GM12878 (cell line): ENCODE measurements around the gene AUNIP. TPM values are rescaled to one million over a fixed set of nuclear protein-coding genes. Genes with fewer than 3 reads are reported as not detected.

Experiments used
- BRCA1 ChIP-seq: IDR thresholded peaks from 2 replicates; pipeline ENCODE4 v1.6.1; 2011; ENCODE audit warnings: low read depth, low read length, improper control_type of control experiment
- CBFB ChIP-seq: IDR thresholded peaks from 2 replicates; pipeline ENCODE4 v1.6.1; 2016; ENCODE audit warnings: antibody characterized with exemption, low read depth
- CBX3 ChIP-seq: fragments of 200-600 bp; sonication (generic); IDR thresholded peaks from 2 replicates; pipeline ENCODE4 v1.6.1; 2016; ENCODE audit warnings: low read depth, borderline replicate concordance
- CBX5 ChIP-seq: sonication (generic); IDR thresholded peaks from 2 replicates; pipeline ENCODE4 v1.6.1; 2016; ENCODE audit warnings: low read depth, moderate library complexity, mild to moderate bottlenecking, inconsistent platforms
- CEBPZ ChIP-seq: fragments of 150-350 bp; IDR thresholded peaks from 2 replicates; pipeline ENCODE4 v1.6.1; 2016; ENCODE audit warnings: low read depth, low read length
- CHD1 ChIP-seq: IDR thresholded peaks from 2 replicates; pipeline ENCODE4 v1.6.1; 2012; ENCODE audit warnings: low read depth, low read length, improper control_type of control experiment
- CTCF ChIP-seq, 3 experiments: IDR thresholded peaks in 2 of 3; conservative IDR thresholded peaks in 1 of 3; 2 replicates each; pipeline ENCODE4 v1.5.1; 2011; ENCODE audit warnings: low read depth in 3 of 3, low read length in 3 of 3, mild to moderate bottlenecking in 3 of 3, control low read depth in 2 of 3, moderate library complexity in 2 of 3, inconsistent platforms in 1 of 3, mixed read lengths in 1 of 3; ENCODE audit not compliant: control insufficient read depth in 2 of 3, insufficient read depth in 1 of 3; ENCODE audit errors: extremely low read depth in 1 of 3
- DPF2 ChIP-seq: fragments of 450-650 bp; IDR thresholded peaks from 2 replicates; pipeline ENCODE4 v1.6.1; 2017; ENCODE audit warnings: mild to moderate bottlenecking
- ESRRA ChIP-seq: IDR thresholded peaks from 2 replicates; pipeline ENCODE4 v1.6.1; 2012; ENCODE audit warnings: mild to moderate bottlenecking, low read length, improper control_type of control experiment
- FOS ChIP-seq: IDR thresholded peaks from 3 replicates; pipeline ENCODE4 v1.6.1; 2011; ENCODE audit warnings: borderline replicate concordance; ENCODE audit not compliant: insufficient read length; ENCODE audit errors: extremely low read depth
- GABPA ChIP-seq: IDR thresholded peaks from 2 replicates; pipeline ENCODE4 v1.6.1; 2014; ENCODE audit warnings: antibody characterized with exemption, low read depth, mild to moderate bottlenecking, inconsistent platforms
- HCFC1 ChIP-seq: fragments of 150-350 bp; IDR thresholded peaks from 2 replicates; pipeline ENCODE4 v1.6.1; 2014; ENCODE audit warnings: low read length
- IRF4 ChIP-seq: IDR thresholded peaks from 2 replicates; pipeline ENCODE4 v1.6.1; 2011; ENCODE audit warnings: low read depth, low read length
- KAT2A ChIP-seq: conservative IDR thresholded peaks from 2 replicates; pipeline ENCODE4 v1.6.1; 2011; ENCODE audit warnings: low read depth, low read length; ENCODE audit not compliant: control insufficient read depth
- KDM1A ChIP-seq: fragments of 200-600 bp; sonication (generic); IDR thresholded peaks from 2 replicates; pipeline ENCODE4 v1.6.1; 2016; ENCODE audit warnings: borderline replicate concordance
- MAX ChIP-seq: IDR thresholded peaks from 2 replicates; pipeline ENCODE4 v1.6.1; 2012; ENCODE audit warnings: low read depth, low read length, improper control_type of control experiment
- MEF2A ChIP-seq: IDR thresholded peaks from 2 replicates; pipeline ENCODE4 v1.6.1; 2011; ENCODE audit warnings: low read depth, mild to moderate bottlenecking, low read length, moderate library complexity; ENCODE audit not compliant: insufficient read depth
- MEF2B ChIP-seq: fragments of 450-650 bp; IDR thresholded peaks from 2 replicates; pipeline ENCODE4 v1.6.1; 2018; ENCODE audit warnings: mild to moderate bottlenecking, moderate library complexity; ENCODE audit not compliant: partially characterized antibody, poor library complexity, severe bottlenecking
- PML ChIP-seq: IDR thresholded peaks from 2 replicates; pipeline ENCODE4 v1.6.1; 2012; ENCODE audit warnings: low read length, inconsistent platforms
- RAD51 ChIP-seq: fragments of 450-650 bp; IDR thresholded peaks from 2 replicates; pipeline ENCODE4 v1.6.1; 2016; ENCODE audit warnings: moderate library complexity, mild to moderate bottlenecking, inconsistent platforms
- RCOR1 ChIP-seq: conservative IDR thresholded peaks from 2 replicates; pipeline ENCODE4 v1.6.1; 2012; ENCODE audit warnings: low read depth, low read length, improper control_type of control experiment
- SIX5 ChIP-seq: IDR thresholded peaks from 2 replicates; pipeline ENCODE4 v1.6.1; 2011; ENCODE audit warnings: mild to moderate bottlenecking, low read depth, low read length, moderate library complexity; ENCODE audit not compliant: severe bottlenecking
- SMAD5 ChIP-seq: IDR thresholded peaks from 2 replicates; pipeline ENCODE4 v1.6.1; 2016; ENCODE audit warnings: antibody characterized with exemption, low read depth
- SMARCA5 ChIP-seq: fragments of 450-650 bp; IDR thresholded peaks from 2 replicates; pipeline ENCODE4 v1.6.1; 2017; ENCODE audit warnings: mild to moderate bottlenecking
- SMC3 ChIP-seq: IDR thresholded peaks from 2 replicates; pipeline ENCODE4 v1.6.1; 2011; ENCODE audit warnings: low read length, improper control_type of control experiment, borderline replicate concordance
- SREBF1 ChIP-seq: IDR thresholded peaks from 2 replicates; pipeline ENCODE4 v1.6.1; 2012; ENCODE audit warnings: mild to moderate bottlenecking, low read length
- SRF ChIP-seq, 2 experiments: IDR thresholded peaks; 2 replicates each; pipeline ENCODE4 v1.6.1; 2011; ENCODE audit warnings: low read depth in 2 of 2, low read length in 2 of 2, mild to moderate bottlenecking in 1 of 2, moderate library complexity in 1 of 2
- TAF1 ChIP-seq: IDR thresholded peaks from 2 replicates; pipeline ENCODE4 v1.6.1; 2011; ENCODE audit warnings: mild to moderate bottlenecking, low read depth, low read length, borderline replicate concordance
- ZNF217 ChIP-seq: fragments of 450-650 bp; IDR thresholded peaks from 2 replicates; pipeline ENCODE4 v1.6.1; 2017; ENCODE audit warnings: antibody characterized with exemption, mild to moderate bottlenecking
- polyA plus RNA-seq, 11 experiments: library from polyadenylated mRNA; depleted of rRNA in 4 of 11; unstranded in 6 of 11; stranded (reverse) in 5 of 11; fragments of >200 nt; fragmentation: Nextera tagmentation in 4 of 11; fragmentation: Illumina TruSeq in 1 of 11; extraction: Ambion mirVana in 4 of 11; extraction: Trizol in 1 of 11; gene quantifications; 1 replicate in 1 of 11; 2 replicates in 10 of 11; pipeline versions ENCODE4 v1.2.1 to v1.2.3, GENCODE V29; 2011 to 2016; ENCODE audit warnings: inconsistent platforms in 2 of 11, missing spikeins in 2 of 11, low read depth in 1 of 11
- total RNA-seq, 4 experiments: library from RNA; depleted of rRNA in 3 of 4; stranded (reverse); fragments of >200 nt in 3 of 4; fragmentation: Illumina TruSeq in 1 of 4; extraction: Trizol in 1 of 4; gene quantifications; 2 replicates each; pipeline versions ENCODE4 v1.2.1 to v1.2.3, GENCODE V29; 2013 to 2021

AUNIP gene
- total and polyA plus RNA-seq, 10 of the 15 experiments (the other 5 are each of a cell fraction or from before 2014, with no cell fraction given): 3.9 to 20.0 (median 12.7) TPM

- TF ChIP-seq CEBPZ (no peak), TAF1 (peak; percentile 69; the same call in 1 of the 2 replicates), MEF2B (no peak), SREBF1 (no peak), MEF2A (no peak), CHD1 (no peak), ESRRA (no peak), HCFC1 (no peak), PML (no peak), IRF4 (no peak), SMAD5 (peak; percentile 52; the same call in 1 of the 2 replicates), KAT2A (no peak), KDM1A (no peak), RCOR1 (no peak; the same call in 1 of the 2 replicates), SIX5 (no peak), CBX5 (no peak), CBX3 (no peak), ZNF217 (no peak), BRCA1 (peak; percentile 77), MAX (no peak), FOS (no peak), RAD51 (no peak), GABPA (peak; percentile 81), SMARCA5 (no peak), SMC3 (no peak), CTCF (IDR thresholded peaks at IDR 0.05 in 2 of 3, conservative IDR thresholded peaks at IDR 0.05 in 1 of 3; ENCODE audit: control insufficient read depth in 2 of 3, extremely low read depth in 1 of 3, insufficient read depth in 1 of 3, low read depth in 3 of 3, low read length in 3 of 3) (no peak), DPF2 (no peak), CBFB (peak; percentile 73; the same call in 1 of the 2 replicates), SRF (IDR thresholded peaks at IDR 0.05; ENCODE audit: low read depth in 2 of 2, low read length in 2 of 2) (no peak)
Measured at GRCh38 chr1:25819491-25820246, 39.6 kb downstream of the AUNIP start, which contains the start of gene MTFR1L (continued).
